HG03565 (cell line): ENCODE data around the gene LRRC19.

ENCODE experiments used
- ATAC-seq: cut with Tn5 transposase; IDR thresholded peaks from one replicate; pipeline ENCODE4 v1.9.1; 2021; ENCODE audit warnings: mild to moderate bottlenecking, moderate library complexity; ENCODE audit not compliant: unreplicated experiment

Gene LRRC19

GRCh38 chr9:27005491-27005890, at the start of gene LRRC19:
LRRC19 (minus strand) TSS chr9:27005672; CDS start chr9:26999694, 5,978 bp downstream.
- no peak for ATAC-seq

- ATAC-seq: no peak
These were observed 49.4 kb upstream of the LRRC19 start for GRCh38 chr9:27054841-27055240.

- ATAC-seq: no peak
These were observed 48.7 kb upstream of the LRRC19 start for GRCh38 chr9:27054125-27054524.

GRCh38 chr9:27053369-27054022, 48.0 kb upstream of the LRRC19 start:
- no peak for ATAC-seq

GRCh38 chr9:27047136-27047535, 41.7 kb upstream of the LRRC19 start:
- ATAC-seq: no peak

- ATAC-seq: no peak
These were observed 37.7 kb upstream of the LRRC19 start for GRCh38 chr9:27043176-27043575.

GRCh38 chr9:27042476-27042875, 37.0 kb upstream of the LRRC19 start:
- ATAC-seq: no peak

GRCh38 chr9:27041746-27042145, 36.3 kb upstream of the LRRC19 start:
- no peak for ATAC-seq

- no peak for ATAC-seq
These were observed 32.0 kb upstream of the LRRC19 start for GRCh38 chr9:27037499-27037898.

GRCh38 chr9:27033815-27034403, 28.4 kb upstream of the LRRC19 start:
- peak; percentile 92 for ATAC-seq

GRCh38 chr9:27029186-27029585, 23.7 kb upstream of the LRRC19 start:
- ATAC-seq: no peak

GRCh38 chr9:27022920-27023319, 17.4 kb upstream of the LRRC19 start:
- no peak for ATAC-seq

- no peak for ATAC-seq
These were observed 14.1 kb upstream of the LRRC19 start for GRCh38 chr9:27019589-27019988.

GRCh38 chr9:27003426-27004077, 1.9 kb downstream of the LRRC19 start:
- no peak for ATAC-seq

GRCh38 chr9:26995810-26996209, 9.7 kb downstream of the LRRC19 start:
- ATAC-seq: no peak

GRCh38 chr9:26983340-26983739, 22.1 kb downstream of the LRRC19 start:
- no peak for ATAC-seq

GRCh38 chr9:26975728-26976707, 29.5 kb downstream of the LRRC19 start:
- no peak for ATAC-seq

- ATAC-seq: no peak
These were observed 30.5 kb downstream of the LRRC19 start for GRCh38 chr9:26974927-26975326.

- ATAC-seq: no peak
These were observed 31.5 kb downstream of the LRRC19 start for GRCh38 chr9:26973989-26974388.

- no peak for ATAC-seq
These were observed 33.8 kb downstream of the LRRC19 start for GRCh38 chr9:26971721-26972120.

- ATAC-seq: no peak
These were observed 48.6 kb downstream of the LRRC19 start for GRCh38 chr9:26956860-26957233.
